Measurements from ENCODE around the gene RICTOR. TPM values are rescaled to one million over a fixed set of nuclear protein-coding genes. Genes with fewer than 3 reads are reported as not detected.

Gene RICTOR
- total RNA-seq: 10 to 100 TPM; 14.1 to 19.2 (median 18.0) TPM

- H3K4me1 Mint-ChIP-seq (ENCODE audit: low read depth): peaks cover 40% of the 10 kb centered on the region
- H3K4me3 Mint-ChIP-seq: peak within 1 kb of the TSS; percentile 95
- DNase-seq: peak; percentile 89
- H3K27me3 Mint-ChIP-seq (ENCODE audit: low read depth): peaks cover 20% of the 10 kb centered on the region
- ATAC-seq: peak; percentile 87 to 88
- H3K36me3 Mint-ChIP-seq (ENCODE audit: insufficient read depth): peaks cover 3% of the 10 kb centered on the region
- H3K9me3 Mint-ChIP-seq: no peaks in the 10 kb centered on the region
Observed at GRCh38 chr5:39074017-39074814, at the start of gene RICTOR. Gene RICTOR (minus strand): TSS chr5:39074399. CDS start chr5:39074377, 22 bp downstream.

DNA sequence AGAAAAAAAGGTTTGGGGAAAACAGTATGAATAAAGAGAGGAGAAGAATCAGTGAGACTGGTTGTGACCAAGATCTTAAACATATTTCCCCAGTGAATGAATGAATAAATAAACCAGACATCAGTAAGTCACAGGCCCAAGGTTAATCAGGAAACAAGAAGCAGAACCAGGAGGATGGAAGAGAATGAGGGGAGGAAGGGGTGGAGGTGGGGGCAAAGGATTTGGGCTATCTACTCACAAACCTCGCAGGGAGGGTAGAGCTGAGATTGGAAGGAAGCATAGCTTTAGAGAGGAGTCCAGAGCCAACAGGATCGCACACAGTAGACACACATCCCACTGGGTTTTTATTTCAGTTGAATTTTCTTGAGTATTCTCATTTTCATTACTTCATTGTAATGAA lies 47.7 kb upstream of the RICTOR start:
- H3K9me3 Mint-ChIP-seq: no peaks in the 10 kb centered on the region
- H3K4me1 Mint-ChIP-seq (ENCODE audit: low read depth): peaks cover 22% of the 10 kb centered on the region
- no peaks in the 10 kb centered on the region for H3K27me3 Mint-ChIP-seq (ENCODE audit: low read depth)
- no peak overlapping the region for H3K4me3 Mint-ChIP-seq
- peaks cover 18% of the 10 kb centered on the region for H3K36me3 Mint-ChIP-seq (ENCODE audit: insufficient read depth)
- ATAC-seq (no peak), DNase-seq (no peak)

GRCh38 chr5:39121315-39121714 lies 47.1 kb upstream of the RICTOR start:
- Mint-ChIP-seq H3K27me3 (ENCODE audit: low read depth) (no peaks in the 10 kb centered on the region), H3K36me3 (ENCODE audit: insufficient read depth) (peaks cover 23% of the 10 kb centered on the region), H3K4me1 (ENCODE audit: low read depth) (peaks cover 28% of the 10 kb centered on the region), H3K9me3 (no peaks in the 10 kb centered on the region), H3K4me3 (no peak overlapping the region)
- peak; percentile 48 to 89 for ATAC-seq
- DNase-seq: no peak

- ATAC-seq: no peak
- DNase-seq: no peak
- Mint-ChIP-seq H3K4me1 (ENCODE audit: low read depth) (peaks cover 33% of the 10 kb centered on the region), H3K9me3 (no peaks in the 10 kb centered on the region), H3K27me3 (ENCODE audit: low read depth) (no peaks in the 10 kb centered on the region), H3K36me3 (ENCODE audit: insufficient read depth) (peaks cover 21% of the 10 kb centered on the region), H3K4me3 (no peak overlapping the region)
Observed at GRCh38 chr5:39120052-39120420, 45.8 kb upstream of the RICTOR start.

- Mint-ChIP-seq H3K4me3 (no peak overlapping the region), H3K9me3 (no peaks in the 10 kb centered on the region), H3K4me1 (ENCODE audit: low read depth) (peaks cover 32% of the 10 kb centered on the region), H3K36me3 (ENCODE audit: insufficient read depth) (peaks cover 23% of the 10 kb centered on the region), H3K27me3 (ENCODE audit: low read depth) (no peaks in the 10 kb centered on the region)
- ATAC-seq (no peak), DNase-seq (no peak)
Observed at GRCh38 chr5:39119404-39120051, 45.3 kb upstream of the RICTOR start.

DNA sequence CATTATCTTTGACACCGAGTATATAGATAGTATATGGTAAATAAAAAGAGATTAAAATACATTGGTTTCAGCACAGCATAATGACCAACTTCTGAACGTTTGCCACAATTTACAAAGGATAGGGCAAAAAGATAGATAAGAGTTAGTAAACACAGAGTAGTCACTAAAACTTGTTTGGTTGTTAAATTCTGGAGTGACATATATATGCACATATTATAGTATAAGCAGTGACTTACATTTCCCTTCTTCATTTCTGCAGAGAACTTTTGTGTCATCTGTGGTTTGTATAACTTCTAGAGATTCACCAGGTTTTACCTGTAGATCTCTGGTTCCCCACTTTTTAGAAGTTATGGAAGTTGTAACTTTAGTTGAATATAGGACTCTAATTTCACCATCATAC lies 44.4 kb upstream of the RICTOR start:
- ATAC-seq (no peak), DNase-seq (no peak)
- Mint-ChIP-seq H3K4me3 (no peak overlapping the region), H3K9me3 (no peaks in the 10 kb centered on the region), H3K27me3 (ENCODE audit: low read depth) (no peaks in the 10 kb centered on the region), H3K4me1 (ENCODE audit: low read depth) (peaks cover 31% of the 10 kb centered on the region), H3K36me3 (ENCODE audit: insufficient read depth) (peaks cover 23% of the 10 kb centered on the region)

- Mint-ChIP-seq H3K4me1 (ENCODE audit: low read depth) (peaks cover 33% of the 10 kb centered on the region), H3K9me3 (no peaks in the 10 kb centered on the region), H3K36me3 (ENCODE audit: insufficient read depth) (peaks cover 25% of the 10 kb centered on the region), H3K27me3 (ENCODE audit: low read depth) (no peaks in the 10 kb centered on the region), H3K4me3 (no peak overlapping the region)
- ATAC-seq (no peak), DNase-seq (no peak)
Observed at GRCh38 chr5:39117401-39117800, 43.2 kb upstream of the RICTOR start.

DNA sequence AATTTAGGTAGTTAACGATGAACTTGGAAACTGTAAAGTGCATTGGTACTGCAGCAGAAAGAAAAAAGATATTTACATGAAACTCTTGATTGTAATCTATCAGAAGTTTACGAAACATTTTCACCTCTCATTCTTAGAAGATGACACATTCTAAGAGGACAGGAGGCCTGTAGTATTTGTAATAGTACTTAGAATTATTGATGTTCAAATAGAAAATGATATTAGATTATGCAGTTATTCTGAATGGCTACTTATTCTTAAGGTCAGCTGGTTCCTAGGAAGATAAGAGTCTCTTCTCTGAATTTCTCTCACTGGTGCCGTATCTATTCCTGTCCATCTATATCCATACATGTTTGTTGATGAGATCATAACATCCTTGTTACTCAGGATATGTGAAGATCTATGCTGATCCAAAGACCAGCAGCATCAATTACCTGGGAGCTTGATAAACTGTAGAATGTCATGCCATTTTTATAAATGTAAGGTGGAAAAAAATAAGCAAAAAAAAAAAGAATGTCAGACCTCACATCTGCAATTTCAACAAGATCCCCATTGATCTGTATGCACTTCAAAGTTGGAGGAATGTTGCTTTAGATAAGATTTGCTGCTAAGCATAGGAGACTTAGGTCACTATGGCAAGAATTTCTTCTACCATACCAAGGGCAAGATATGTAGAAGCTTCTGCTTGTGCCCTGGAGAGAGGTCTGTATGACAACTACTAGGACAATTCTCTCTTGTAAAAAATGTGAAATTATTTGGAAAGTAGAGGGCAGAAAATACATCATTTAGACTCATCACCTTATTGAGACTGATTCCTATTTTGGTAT lies 42.4 kb upstream of the RICTOR start:
- Mint-ChIP-seq H3K27me3 (ENCODE audit: low read depth) (no peaks in the 10 kb centered on the region), H3K4me3 (no peak overlapping the region), H3K4me1 (ENCODE audit: low read depth) (peaks cover 29% of the 10 kb centered on the region), H3K36me3 (ENCODE audit: insufficient read depth) (peaks cover 21% of the 10 kb centered on the region), H3K9me3 (no peaks in the 10 kb centered on the region)
- DNase-seq: no peak
- no peak for ATAC-seq

DNA sequence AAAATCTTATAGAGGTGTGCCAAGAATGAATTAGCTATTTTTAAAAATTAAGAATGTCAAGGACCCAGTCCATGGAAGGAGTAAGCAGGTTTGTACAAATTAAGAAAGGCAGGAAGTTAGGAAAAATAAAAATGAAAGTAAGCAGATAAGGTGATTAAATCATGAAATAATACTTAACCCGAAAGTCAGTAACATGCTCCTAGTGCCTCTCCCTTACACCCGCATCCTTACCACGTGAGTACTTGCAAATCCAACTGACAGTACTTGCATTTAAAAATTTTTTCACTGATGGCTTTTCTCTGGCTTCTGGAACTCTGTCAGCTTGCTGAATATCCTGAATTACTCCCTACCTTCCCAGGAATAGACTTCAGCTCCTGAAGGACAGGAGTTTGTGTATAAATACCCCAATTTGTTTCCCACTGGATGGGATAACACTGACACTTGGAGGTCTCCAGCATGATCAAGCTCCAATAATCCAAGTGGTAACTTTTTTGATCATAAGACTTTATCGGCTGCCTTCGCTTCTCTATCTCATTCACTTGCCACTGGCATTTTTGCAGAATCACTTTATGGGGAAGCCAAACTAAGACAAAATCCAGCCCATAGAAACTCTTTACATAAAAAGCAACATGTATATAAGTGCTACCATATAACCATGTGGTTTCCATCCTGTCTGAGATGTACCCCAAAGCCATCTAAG lies 41.6 kb upstream of the RICTOR start:
- Mint-ChIP-seq H3K4me3 (no peak overlapping the region), H3K27me3 (ENCODE audit: low read depth) (no peaks in the 10 kb centered on the region), H3K4me1 (ENCODE audit: low read depth) (peaks cover 27% of the 10 kb centered on the region), H3K36me3 (ENCODE audit: insufficient read depth) (peaks cover 21% of the 10 kb centered on the region), H3K9me3 (no peaks in the 10 kb centered on the region)
- DNase-seq (no peak), ATAC-seq (no peak)

GRCh38 chr5:39114155-39114554 lies 40.0 kb upstream of the RICTOR start:
- peaks cover 27% of the 10 kb centered on the region for H3K4me1 Mint-ChIP-seq (ENCODE audit: low read depth)

GRCh38 chr5:39113354-39113953 lies 39.3 kb upstream of the RICTOR start:
- H3K4me1 Mint-ChIP-seq (ENCODE audit: low read depth): peaks cover 27% of the 10 kb centered on the region
- no peaks in the 10 kb centered on the region for H3K27me3 Mint-ChIP-seq (ENCODE audit: low read depth)
- ATAC-seq (no peak), DNase-seq (no peak)
- H3K4me3 Mint-ChIP-seq: no peak overlapping the region
- peaks cover 24% of the 10 kb centered on the region for H3K36me3 Mint-ChIP-seq (ENCODE audit: insufficient read depth)
- H3K9me3 Mint-ChIP-seq: no peaks in the 10 kb centered on the region

More at GRCh38 chr5:39114155-39114554, 40.0 kb upstream of the RICTOR start:
- Mint-ChIP-seq H3K27me3 (ENCODE audit: low read depth) (no peaks in the 10 kb centered on the region), H3K9me3 (no peaks in the 10 kb centered on the region), H3K4me3 (no peak overlapping the region), H3K36me3 (ENCODE audit: insufficient read depth) (peaks cover 24% of the 10 kb centered on the region)
- DNase-seq (no peak), ATAC-seq (no peak)

- H3K4me1 Mint-ChIP-seq (ENCODE audit: low read depth): peaks cover 4% of the 10 kb centered on the region
- no peak overlapping the region for H3K4me3 Mint-ChIP-seq
- no peaks in the 10 kb centered on the region for H3K9me3 Mint-ChIP-seq
- ATAC-seq: peak in 1 of 2 donors; percentile 50
- H3K27me3 Mint-ChIP-seq (ENCODE audit: low read depth): no peaks in the 10 kb centered on the region
- no peak for DNase-seq
- H3K36me3 Mint-ChIP-seq (ENCODE audit: insufficient read depth): peaks cover 15% of the 10 kb centered on the region
Observed at GRCh38 chr5:39109606-39110005, 35.4 kb upstream of the RICTOR start.

DNA sequence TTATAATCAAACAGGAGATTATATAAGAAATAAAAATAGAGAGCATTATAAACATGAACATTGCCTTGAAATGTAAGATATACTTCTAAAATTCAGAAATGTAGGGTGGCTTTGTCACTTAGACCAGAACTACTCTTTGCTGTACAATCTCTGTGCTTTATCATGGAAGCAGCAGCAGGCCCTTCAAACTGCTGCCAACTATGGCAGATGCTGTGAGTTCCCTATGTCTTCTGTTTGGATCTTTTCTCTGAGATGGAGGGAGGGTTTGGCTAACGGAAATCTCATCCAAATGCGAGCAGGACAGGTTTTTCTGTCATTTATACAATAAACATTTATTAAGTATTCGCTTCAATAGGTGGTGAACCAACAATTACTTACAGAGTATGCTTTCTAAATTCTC lies 34.8 kb upstream of the RICTOR start:
- Mint-ChIP-seq H3K9me3 (no peaks in the 10 kb centered on the region), H3K36me3 (ENCODE audit: insufficient read depth) (peaks cover 20% of the 10 kb centered on the region), H3K27me3 (ENCODE audit: low read depth) (no peaks in the 10 kb centered on the region), H3K4me1 (ENCODE audit: low read depth) (peaks cover 8% of the 10 kb centered on the region), H3K4me3 (no peak overlapping the region)
- ATAC-seq (no peak), DNase-seq (no peak)

- ATAC-seq (no peak), DNase-seq (no peak)
- H3K4me3 Mint-ChIP-seq: no peak overlapping the region
- H3K4me1 Mint-ChIP-seq (ENCODE audit: low read depth): peaks cover 11% of the 10 kb centered on the region
- peaks cover 24% of the 10 kb centered on the region for H3K36me3 Mint-ChIP-seq (ENCODE audit: insufficient read depth)
- H3K27me3 Mint-ChIP-seq (ENCODE audit: low read depth): no peaks in the 10 kb centered on the region
- no peaks in the 10 kb centered on the region for H3K9me3 Mint-ChIP-seq
Observed at GRCh38 chr5:39107350-39107749, 33.2 kb upstream of the RICTOR start.
